NCI-H345 treated with DMSO at 0.1 percent for 48 hours (cell line): ENCODE data around the gene THAP10.
"Not testable (repeated sequence)": the region's sequence is repeated elsewhere in the genome, so short reads cannot be mapped to it uniquely, and the experiment has no call there.

Experiments used
- DNase-seq: peaks from one replicate; lab custom pipeline; 2025; ENCODE audit not compliant: unreplicated experiment; lab: John Stamatoyannopoulos, UW

THAP10 gene

DNA sequence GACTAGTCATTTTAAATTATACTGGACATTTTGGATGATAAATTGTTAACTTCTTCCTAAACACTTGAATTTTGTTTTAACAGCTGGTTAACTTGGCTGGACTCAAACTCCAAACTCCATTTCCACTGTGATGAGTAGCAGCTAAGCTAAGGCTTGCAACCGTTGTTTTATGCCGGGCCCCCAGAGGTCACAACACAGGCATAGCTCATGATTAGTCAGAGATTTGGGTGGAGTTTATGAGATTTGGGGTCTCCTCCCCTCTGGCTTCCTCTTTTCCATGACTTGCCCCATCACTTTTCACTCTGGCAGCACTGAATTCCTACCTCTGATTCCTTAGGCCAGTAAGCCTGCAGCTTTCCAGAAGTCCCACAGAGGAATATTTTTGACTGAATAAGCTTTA is 12.8 kb downstream of the THAP10 start:
- DNase-seq: no peak

GRCh38 chr15:70876683-70877082 is 15.6 kb downstream of the THAP10 start:
- no peak for DNase-seq

- no peak for DNase-seq
Observed at GRCh38 chr15:70876011-70876410, 16.2 kb downstream of the THAP10 start.

- no peak for DNase-seq
Observed at GRCh38 chr15:70875001-70875782, 17.0 kb downstream of the THAP10 start.

DNA sequence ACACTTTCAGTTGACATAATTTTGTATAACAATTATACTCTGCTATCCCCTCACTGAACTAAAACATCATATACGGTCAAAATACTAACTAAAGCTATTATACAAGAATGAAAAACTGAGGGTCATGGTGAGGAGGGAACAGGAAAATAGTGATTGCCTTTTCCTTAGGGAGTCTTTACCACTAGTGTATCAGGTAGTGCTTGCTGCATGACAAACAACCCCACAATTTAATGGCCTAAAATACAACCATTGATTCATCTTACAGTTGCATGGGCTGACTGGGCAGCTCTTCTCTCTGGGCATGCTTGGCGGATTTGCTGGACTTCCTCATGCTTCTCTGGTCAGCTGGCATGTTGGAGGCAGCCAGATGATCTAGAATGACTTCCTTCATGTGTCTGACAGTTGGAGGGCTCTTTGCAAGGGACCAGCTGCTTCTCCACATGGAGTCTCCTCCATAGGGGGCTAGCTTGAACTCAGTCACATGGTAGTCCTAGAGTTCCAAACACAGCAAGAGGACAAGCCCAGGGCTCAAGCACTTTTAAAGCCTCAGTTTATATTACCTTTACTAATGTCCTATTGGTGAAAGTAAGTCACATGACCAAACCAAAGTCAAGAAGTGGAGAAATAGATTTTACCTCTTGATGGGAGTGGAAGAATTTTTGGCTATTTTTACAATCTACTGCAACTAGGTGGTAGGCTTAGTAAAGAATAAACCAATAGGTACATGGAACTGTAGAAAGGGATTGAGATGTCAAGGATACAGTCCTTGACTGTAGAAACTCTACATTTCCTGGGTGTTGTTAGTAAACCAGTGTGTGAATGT is 18.8 kb downstream of the THAP10 start:
- no peak for DNase-seq

- not testable (repeated sequence) for DNase-seq
Observed at GRCh38 chr15:70871490-70871889, 20.7 kb downstream of the THAP10 start.

GRCh38 chr15:70870051-70870450 is 22.2 kb downstream of the THAP10 start:
- no peak for DNase-seq

DNA sequence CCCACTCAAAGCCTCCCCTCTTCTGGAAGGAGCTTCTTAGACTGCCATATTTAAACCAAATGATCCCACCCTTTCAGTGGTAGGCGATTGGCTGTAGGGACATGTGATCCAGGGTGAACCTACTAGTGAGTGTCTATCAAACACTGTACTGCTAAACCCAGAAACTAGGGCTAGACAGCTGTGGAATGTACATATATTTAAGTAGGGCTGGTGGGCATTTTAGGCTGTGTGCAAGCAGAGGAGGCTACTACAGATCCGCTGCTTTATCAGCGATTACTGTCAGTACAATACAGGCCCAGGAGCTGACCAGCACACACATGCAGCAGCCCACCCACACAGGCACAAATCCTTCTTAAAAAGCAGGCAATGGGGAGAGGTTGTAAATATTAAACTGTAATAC is 22.9 kb downstream of the THAP10 start:
- no peak for DNase-seq

- DNase-seq: no peak
Observed at GRCh38 chr15:70867911-70868467, 24.2 kb downstream of the THAP10 start.

DNA sequence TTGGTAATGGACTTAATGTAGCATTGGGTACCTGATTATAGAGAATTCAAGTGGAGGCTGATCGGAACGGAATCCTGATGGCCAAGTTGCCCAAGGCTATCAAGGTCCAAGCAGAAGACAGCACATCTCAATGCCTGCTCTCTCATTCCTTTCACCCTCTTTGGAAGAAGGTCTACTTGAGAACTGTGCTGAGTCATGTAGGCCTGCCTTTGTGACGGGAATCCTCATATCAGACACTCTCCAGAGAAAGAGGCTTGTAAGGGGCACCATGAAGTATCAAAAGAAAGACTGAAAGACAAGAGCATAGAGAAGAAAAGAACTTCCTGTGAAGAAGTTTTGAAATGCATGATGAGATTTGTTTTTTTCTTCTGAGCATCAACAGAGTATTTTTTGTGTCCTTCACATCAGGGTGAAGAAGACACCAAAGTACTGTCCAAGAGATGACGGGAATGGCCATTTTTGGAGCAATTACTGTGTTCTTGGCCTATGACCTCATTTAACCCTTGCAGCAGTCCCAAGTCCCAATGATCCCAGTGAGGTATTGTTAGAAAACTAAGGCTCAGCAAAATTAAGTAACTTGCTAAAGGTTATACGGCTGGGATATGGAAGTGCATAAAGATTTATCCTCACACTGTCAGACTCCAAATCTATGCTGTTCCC is 25.1 kb downstream of the THAP10 start:
- no peak for DNase-seq

- DNase-seq: no peak
Observed at GRCh38 chr15:70863450-70864218, 28.6 kb downstream of the THAP10 start.

GRCh38 chr15:70859998-70860397 is 32.2 kb downstream of the THAP10 start:
- no peak for DNase-seq

- no peak for DNase-seq
Observed at GRCh38 chr15:70859322-70859908, 32.8 kb downstream of the THAP10 start.

GRCh38 chr15:70858614-70859321 is 33.5 kb downstream of the THAP10 start:
- DNase-seq: not testable (repeated sequence)

GRCh38 chr15:70857562-70858285 is 34.5 kb downstream of the THAP10 start:
- no peak for DNase-seq

DNA sequence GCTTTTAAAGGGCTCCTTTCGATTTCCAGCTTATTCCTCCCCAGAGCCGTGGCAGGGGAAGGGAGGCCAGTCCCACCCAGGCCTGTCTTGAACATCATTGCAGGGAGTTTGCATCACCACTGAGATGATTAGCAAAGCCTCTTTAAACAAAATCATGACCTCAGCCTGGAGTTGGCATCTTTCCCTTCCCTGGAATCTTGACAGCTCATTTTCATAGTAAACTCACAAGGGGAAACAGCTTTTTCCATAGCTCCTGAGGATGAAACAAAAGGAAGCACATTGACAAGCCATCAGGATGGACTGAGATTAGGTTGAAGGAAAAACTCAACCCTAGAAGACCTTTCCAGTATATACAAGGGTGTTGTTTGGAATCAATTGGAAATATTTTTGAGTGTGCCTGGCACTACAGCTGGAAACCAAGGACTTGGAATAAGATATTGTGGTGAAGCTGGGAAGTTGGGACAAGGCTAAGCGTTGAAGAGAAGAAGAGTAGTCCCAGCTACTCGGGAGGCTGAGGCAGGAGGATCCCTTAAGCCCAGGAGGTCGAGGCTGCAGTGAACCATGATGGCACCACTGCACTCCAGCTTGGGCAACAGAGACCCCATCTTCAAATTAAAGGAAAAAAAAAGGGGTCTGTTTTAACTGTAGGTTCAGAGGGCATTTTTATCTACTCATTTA is 35.2 kb downstream of the THAP10 start:
- DNase-seq: no peak

GRCh38 chr15:70856177-70856883 is 35.9 kb downstream of the THAP10 start:
- no peak for DNase-seq

DNA sequence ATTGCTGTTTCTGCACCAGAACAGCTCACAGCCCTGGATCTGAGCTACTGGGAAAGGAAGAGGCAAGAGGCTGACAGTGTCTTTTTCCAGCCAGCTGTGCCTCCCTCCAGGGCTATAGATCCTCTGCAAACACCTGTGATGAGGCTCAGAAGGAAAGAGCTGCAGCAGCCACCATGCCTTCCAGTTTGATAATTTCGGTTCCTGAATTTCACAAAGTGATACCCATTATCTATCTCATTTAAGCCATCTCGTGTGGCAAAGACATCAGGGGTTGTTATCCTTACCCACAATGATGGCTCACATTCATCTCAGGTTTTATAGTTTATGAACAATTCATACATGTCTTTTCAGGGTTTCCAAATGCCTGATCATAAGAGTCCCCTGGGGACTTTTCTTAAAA is 36.5 kb downstream of the THAP10 start:
- no peak for DNase-seq
